ENCODE measurements around the gene PATL1.

GRCh38 chr11:59616396-59616982, 52.3 kb downstream of the PATL1 start:
- TF ChIP-seq POLR2A (IDR thresholded peaks at IDR 0.05; ENCODE audit: low read length): peak; percentile 45
- no peak for TF ChIP-seq GATA1 (IDR thresholded peaks at IDR 0.05; ENCODE audit: low read depth, low read length)
